Measurements from ENCODE around the gene DNASE1L1.

DNA sequence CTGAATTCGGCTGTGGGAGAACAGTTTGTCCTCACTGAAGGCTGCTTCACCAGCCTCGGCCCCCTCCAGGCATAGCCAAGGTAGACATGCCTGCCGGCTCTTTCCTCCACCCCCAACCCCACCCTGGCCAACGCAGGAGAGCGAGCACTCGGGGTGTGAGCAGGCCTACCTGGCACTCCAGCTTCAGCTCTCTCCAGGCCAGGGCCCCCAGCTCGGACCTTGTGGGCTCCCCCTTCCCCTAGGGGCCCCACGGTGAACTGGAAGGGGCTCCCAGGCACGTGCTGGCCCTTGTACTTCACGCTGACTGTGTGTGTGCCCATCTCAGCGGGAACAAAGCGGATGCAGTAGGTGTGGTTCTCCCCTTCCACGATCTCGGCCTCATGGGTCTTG, 57.0 kb downstream of the DNASE1L1 start:
- no peak for TF ChIP-seq TAF1 (IDR thresholded peaks at IDR 0.05; ENCODE audit: borderline replicate concordance, insufficient read depth, low read length)
- TF ChIP-seq POLR2AphosphoS5 (IDR thresholded peaks at IDR 0.05; ENCODE audit: low read depth, low read length) = no peak
- TF ChIP-seq SIN3A (IDR thresholded peaks at IDR 0.05; ENCODE audit: borderline replicate concordance, insufficient read depth, low read length) = no peak
- TF ChIP-seq, protein P1, sequence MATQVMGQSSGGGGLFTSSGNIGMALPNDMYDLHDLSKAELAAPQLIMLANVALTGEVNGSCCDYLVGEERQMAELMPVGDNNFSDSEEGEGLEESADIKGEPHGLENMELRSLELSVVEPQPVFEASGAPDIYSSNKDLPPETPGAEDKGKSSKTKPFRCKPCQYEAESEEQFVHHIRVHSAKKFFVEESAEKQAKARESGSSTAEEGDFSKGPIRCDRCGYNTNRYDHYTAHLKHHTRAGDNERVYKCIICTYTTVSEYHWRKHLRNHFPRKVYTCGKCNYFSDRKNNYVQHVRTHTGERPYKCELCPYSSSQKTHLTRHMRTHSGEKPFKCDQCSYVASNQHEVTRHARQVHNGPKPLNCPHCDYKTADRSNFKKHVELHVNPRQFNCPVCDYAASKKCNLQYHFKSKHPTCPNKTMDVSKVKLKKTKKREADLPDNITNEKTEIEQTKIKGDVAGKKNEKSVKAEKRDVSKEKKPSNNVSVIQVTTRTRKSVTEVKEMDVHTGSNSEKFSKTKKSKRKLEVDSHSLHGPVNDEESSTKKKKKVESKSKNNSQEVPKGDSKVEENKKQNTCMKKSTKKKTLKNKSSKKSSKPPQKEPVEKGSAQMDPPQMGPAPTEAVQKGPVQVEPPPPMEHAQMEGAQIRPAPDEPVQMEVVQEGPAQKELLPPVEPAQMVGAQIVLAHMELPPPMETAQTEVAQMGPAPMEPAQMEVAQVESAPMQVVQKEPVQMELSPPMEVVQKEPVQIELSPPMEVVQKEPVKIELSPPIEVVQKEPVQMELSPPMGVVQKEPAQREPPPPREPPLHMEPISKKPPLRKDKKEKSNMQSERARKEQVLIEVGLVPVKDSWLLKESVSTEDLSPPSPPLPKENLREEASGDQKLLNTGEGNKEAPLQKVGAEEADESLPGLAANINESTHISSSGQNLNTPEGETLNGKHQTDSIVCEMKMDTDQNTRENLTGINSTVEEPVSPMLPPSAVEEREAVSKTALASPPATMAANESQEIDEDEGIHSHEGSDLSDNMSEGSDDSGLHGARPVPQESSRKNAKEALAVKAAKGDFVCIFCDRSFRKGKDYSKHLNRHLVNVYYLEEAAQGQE (IDR thresholded peaks at IDR 0.05; ENCODE audit: insufficient read depth in 1 of 2, low read depth in 2 of 2, low read length in 2 of 2) = no peak

All from PFSK-1 (cell line).